ENCODE results near the gene AGMAT. TPM values are rescaled to one million over a fixed set of nuclear protein-coding genes. Genes with fewer than 3 reads are reported as not detected.

AGMAT gene
- total and polyA plus RNA-seq, 10 donors: 1.4 to 6.1 (median 3.2) TPM

GRCh38 chr1:15546641-15547040 lies 38.2 kb downstream of the AGMAT start:
- no peak for DNase-seq
- no peak overlapping the region for H3K27ac ChIP-seq
- peaks cover 0 to 100% (median 66%) of the 10 kb centered on the region in 6 donors for H3K36me3 ChIP-seq
- H3K4me3 ChIP-seq: no peak overlapping the region
- H3K27me3 ChIP-seq (replicated peaks in 1 of 7): no peaks in the 10 kb centered on the region
- 92 to 98% (median 92%) methylated on average over 2 of the region's 2 CpGs for WGBS, 5 donors
- H3K9me3 ChIP-seq: no peaks in the 10 kb centered on the region
- intact Hi-C loops (cut with DNase I; ENCODE audit: low total_unique reads): no loop called here
- no peak for TF ChIP-seq POLR2AphosphoS5 (IDR thresholded peaks at IDR 0.05)
- no peaks in the 10 kb centered on the region for H3K4me1 ChIP-seq

DNA sequence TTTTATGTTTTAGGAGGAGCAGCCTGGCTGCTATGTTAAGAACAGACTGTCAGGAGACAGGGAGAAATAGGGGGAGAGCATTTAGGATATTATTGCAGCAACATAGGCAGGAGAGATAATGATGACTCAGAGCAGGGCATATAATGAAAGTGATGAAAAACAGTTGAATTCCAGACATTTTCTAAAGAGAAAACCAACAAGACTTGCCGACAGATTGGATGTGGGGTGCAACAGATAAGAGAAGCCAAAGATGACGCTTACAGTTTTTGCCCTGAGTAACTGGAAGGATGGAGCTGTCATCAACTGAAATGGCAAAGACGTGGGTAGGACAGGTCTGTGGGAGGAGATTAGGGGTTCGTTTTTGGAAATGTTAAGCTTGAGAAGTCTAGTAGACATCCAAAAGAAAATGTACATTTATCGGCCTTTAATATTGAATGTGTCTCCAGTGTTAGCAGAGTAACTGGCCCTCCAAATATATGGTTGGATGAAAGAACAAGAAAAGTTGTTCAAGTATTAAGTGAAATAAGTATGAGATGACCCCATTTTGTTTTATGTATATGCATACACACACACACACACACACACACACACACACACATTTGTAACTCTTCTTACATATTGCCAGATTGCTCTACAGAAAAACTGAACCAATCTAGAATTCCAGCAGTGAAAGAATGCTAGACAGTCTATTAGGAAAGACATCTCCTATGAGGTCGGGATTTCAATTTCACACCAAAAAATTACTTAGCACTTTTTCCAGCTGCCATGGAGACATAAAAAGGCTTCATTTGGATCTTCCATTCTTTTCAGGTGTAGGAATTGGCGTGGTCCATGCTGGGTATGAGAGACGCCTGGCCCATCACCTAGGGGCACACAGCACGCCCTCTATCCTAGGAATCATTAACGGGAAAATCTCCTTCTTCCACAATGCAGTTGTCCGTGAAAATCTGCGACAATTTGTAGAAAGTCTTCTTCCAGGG lies 41.0 kb downstream of the AGMAT start:
- Histone ChIP-seq H3K4me3 (no peak overlapping the region), H3K36me3 (peaks cover 0 to 100% (median 65%) of the 10 kb centered on the region in 6 donors), H3K4me1 (no peaks in the 10 kb centered on the region), H3K27ac (no peak overlapping the region), H3K9me3 (no peaks in the 10 kb centered on the region), H3K27me3 (replicated peaks in 1 of 7) (no peaks in the 10 kb centered on the region)
- TF ChIP-seq POLR2AphosphoS5 (IDR thresholded peaks at IDR 0.05) (no peak), POLR2A (IDR thresholded peaks at IDR 0.05) (no peak)
- TF ChIP-seq, protein P1, sequence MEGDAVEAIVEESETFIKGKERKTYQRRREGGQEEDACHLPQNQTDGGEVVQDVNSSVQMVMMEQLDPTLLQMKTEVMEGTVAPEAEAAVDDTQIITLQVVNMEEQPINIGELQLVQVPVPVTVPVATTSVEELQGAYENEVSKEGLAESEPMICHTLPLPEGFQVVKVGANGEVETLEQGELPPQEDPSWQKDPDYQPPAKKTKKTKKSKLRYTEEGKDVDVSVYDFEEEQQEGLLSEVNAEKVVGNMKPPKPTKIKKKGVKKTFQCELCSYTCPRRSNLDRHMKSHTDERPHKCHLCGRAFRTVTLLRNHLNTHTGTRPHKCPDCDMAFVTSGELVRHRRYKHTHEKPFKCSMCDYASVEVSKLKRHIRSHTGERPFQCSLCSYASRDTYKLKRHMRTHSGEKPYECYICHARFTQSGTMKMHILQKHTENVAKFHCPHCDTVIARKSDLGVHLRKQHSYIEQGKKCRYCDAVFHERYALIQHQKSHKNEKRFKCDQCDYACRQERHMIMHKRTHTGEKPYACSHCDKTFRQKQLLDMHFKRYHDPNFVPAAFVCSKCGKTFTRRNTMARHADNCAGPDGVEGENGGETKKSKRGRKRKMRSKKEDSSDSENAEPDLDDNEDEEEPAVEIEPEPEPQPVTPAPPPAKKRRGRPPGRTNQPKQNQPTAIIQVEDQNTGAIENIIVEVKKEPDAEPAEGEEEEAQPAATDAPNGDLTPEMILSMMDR (IDR thresholded peaks at IDR 0.05 in 8 of 11, conservative IDR thresholded peaks at IDR 0.05 in 3 of 11): no peak
- intact Hi-C loops (cut with DNase I; ENCODE audit: low total_unique reads): no loop called here
- 90 to 95% (median 94%) methylated on average over 12 of the region's 12 CpGs for WGBS, 5 donors
- no peak for DNase-seq

DNA sequence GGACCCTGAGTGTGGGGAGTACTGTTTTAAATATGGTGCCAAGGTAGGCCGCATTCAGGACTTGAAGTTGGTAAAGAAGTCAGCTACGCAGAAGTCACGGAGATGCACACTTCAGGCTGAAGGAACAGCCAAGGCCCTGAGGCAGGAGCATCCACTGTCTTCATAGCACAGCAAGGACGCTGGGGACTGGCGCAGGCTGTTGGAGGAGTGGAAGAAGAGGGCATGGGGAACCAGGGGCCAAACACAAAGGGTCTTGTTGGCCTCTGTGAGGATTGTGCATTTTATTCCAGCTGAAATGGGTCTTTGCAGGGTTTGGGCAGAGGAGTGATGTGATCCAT lies 41.6 kb downstream of the AGMAT start:
- 90 to 98% (median 95%) methylated on average over 5 of the region's 5 CpGs for WGBS, 5 donors

GRCh38 chr1:15542388-15543250 lies 42.2 kb downstream of the AGMAT start:
- TF ChIP-seq, protein P1 (IDR thresholded peaks at IDR 0.05 in 8 of 11, conservative IDR thresholded peaks at IDR 0.05 in 3 of 11): no peak
- TF ChIP-seq POLR2A (IDR thresholded peaks at IDR 0.05) (no peak), POLR2AphosphoS5 (IDR thresholded peaks at IDR 0.05) (no peak)
- Histone ChIP-seq H3K9me3 (no peaks in the 10 kb centered on the region), H3K36me3 (peaks cover 0 to 100% (median 67%) of the 10 kb centered on the region in 6 donors), H3K27ac (no peak overlapping the region), H3K27me3 (replicated peaks in 1 of 7) (no peaks in the 10 kb centered on the region), H3K4me1 (no peaks in the 10 kb centered on the region), H3K4me3 (no peak overlapping the region)
- DNase-seq: no peak
- intact Hi-C loops (cut with DNase I; ENCODE audit: low total_unique reads): no loop called here
- WGBS, 5 donors: 83 to 97% (median 89%) methylated on average over 5 to 7 of the region's 7 CpGs

More for the DNA sequence above, 41.6 kb downstream of the AGMAT start:
- TF ChIP-seq POLR2AphosphoS5 (IDR thresholded peaks at IDR 0.05) (no peak), POLR2A (IDR thresholded peaks at IDR 0.05) (no peak)
- TF ChIP-seq, protein P1 (IDR thresholded peaks at IDR 0.05 in 8 of 11, conservative IDR thresholded peaks at IDR 0.05 in 3 of 11): no peak
- no peaks in the 10 kb centered on the region for H3K27me3 ChIP-seq (replicated peaks in 1 of 7)
- intact Hi-C loops (cut with DNase I; ENCODE audit: low total_unique reads): no loop called here
- H3K4me1 ChIP-seq: no peaks in the 10 kb centered on the region
- H3K36me3 ChIP-seq: peaks cover 0 to 100% (median 67%) of the 10 kb centered on the region in 6 donors
- H3K4me3 ChIP-seq: no peak overlapping the region
- DNase-seq: no peak
- H3K27ac ChIP-seq: no peak overlapping the region
- H3K9me3 ChIP-seq: no peaks in the 10 kb centered on the region

All from spleen (tissue), 11 donors.